ENCODE measurements around the gene NFASC. TPM values are rescaled to one million over a fixed set of nuclear protein-coding genes. Genes with fewer than 3 reads are reported as not detected.

The NFASC gene
- total and polyA plus RNA-seq, 4 experiments from 2014 or later, result not detected

GRCh38 chr1:204975568-204976235 is 105.0 kb downstream of the NFASC start:
- intact Hi-C loops (cut with micrococcal nuclease), result loop anchor here (1.0 kb wide), 1 partner anchor 86 kb away; no protein-coding TSS in a partner anchor
- Mint-ChIP-seq H3K4me1 (peaks cover 0 to 3% (median 0%) of the 10 kb centered on the region in 4 donors), H3K27me3 (peaks cover 15 to 37% of the 10 kb centered on the region in 2 donors), H3K4me3 (no peak overlapping the region), H3K27ac (no peak overlapping the region), H3K36me3 (no peaks in the 10 kb centered on the region), H3K9me3 (no peaks in the 10 kb centered on the region)
- peak in 4 of 5 donors; percentile 27 to 47 (median 31) for DNase-seq
- no peaks in the 10 kb centered on the region for H3K9me3 ChIP-seq (ENCODE audit: control insufficient read depth in 1 of 2, low read length in 2 of 2)
- no peak overlapping the region for H3K4me3 ChIP-seq (ENCODE audit: low read length in 2 of 2)
- H3K27me3 ChIP-seq (ENCODE audit: insufficient read depth, low read length), result no peaks in the 10 kb centered on the region
- no peaks in the 10 kb centered on the region for H3K4me1 ChIP-seq (ENCODE audit: insufficient read depth, low read length)
- CTCF ChIA-PET (ENCODE audit: partially characterized antibody), result interaction anchor here (0.8 to 7.5 kb wide), 8 partner anchors 8 to 286 kb away, joined by 3 to 73 read pairs (median 4); no protein-coding TSS in a partner anchor
- H3K27ac ChIP-seq (ENCODE audit: low read depth, low read length), result no peak overlapping the region
- H3K36me3 ChIP-seq (ENCODE audit: insufficient read depth, low read length), result no peaks in the 10 kb centered on the region
- POLR2A ChIA-PET (ENCODE audit: partially characterized antibody), result no interaction called here

- Mint-ChIP-seq H3K9me3 (no peaks in the 10 kb centered on the region), H3K27ac (no peak overlapping the region), H3K27me3 (peaks cover 12 to 32% of the 10 kb centered on the region in 2 donors), H3K4me3 (no peak overlapping the region), H3K4me1 (peaks cover 0 to 3% (median 0%) of the 10 kb centered on the region in 4 donors), H3K36me3 (no peaks in the 10 kb centered on the region)
- no peaks in the 10 kb centered on the region for H3K9me3 ChIP-seq (ENCODE audit: control insufficient read depth in 1 of 2, low read length in 2 of 2)
- no peaks in the 10 kb centered on the region for H3K4me1 ChIP-seq (ENCODE audit: insufficient read depth, low read length)
- intact Hi-C loops (cut with micrococcal nuclease), result no loop called here
- H3K27me3 ChIP-seq (ENCODE audit: insufficient read depth, low read length), result no peaks in the 10 kb centered on the region
- no peak for DNase-seq
- ChIA-PET CTCF (ENCODE audit: partially characterized antibody) (interaction anchor here (1.0 to 7.5 kb wide), 9 partner anchors 9 to 285 kb away, joined by 3 to 73 read pairs (median 4); no protein-coding TSS in a partner anchor), POLR2A (ENCODE audit: partially characterized antibody) (no interaction called here)
- H3K4me3 ChIP-seq (ENCODE audit: low read length in 2 of 2), result no peak overlapping the region
- no peaks in the 10 kb centered on the region for H3K36me3 ChIP-seq (ENCODE audit: insufficient read depth, low read length)
- no peak overlapping the region for H3K27ac ChIP-seq (ENCODE audit: low read depth, low read length)
Measured at GRCh38 chr1:204976646-204977045, 106.0 kb downstream of the NFASC start.

- Histone ChIP-seq H3K4me1 (ENCODE audit: insufficient read depth, low read length) (no peaks in the 10 kb centered on the region), H3K9me3 (ENCODE audit: control insufficient read depth in 1 of 2, low read length in 2 of 2) (no peaks in the 10 kb centered on the region), H3K36me3 (ENCODE audit: insufficient read depth, low read length) (no peaks in the 10 kb centered on the region), H3K27me3 (ENCODE audit: insufficient read depth, low read length) (no peaks in the 10 kb centered on the region), H3K4me3 (ENCODE audit: low read length in 2 of 2) (no peak overlapping the region), H3K27ac (ENCODE audit: low read depth, low read length) (no peak overlapping the region)
- peaks cover 11 to 31% of the 10 kb centered on the region in 2 donors for H3K27me3 Mint-ChIP-seq
- intact Hi-C loops (cut with micrococcal nuclease), result no loop called here
- ChIA-PET POLR2A (ENCODE audit: partially characterized antibody) (no interaction called here), CTCF (ENCODE audit: partially characterized antibody) (interaction anchor here (1.0 to 7.5 kb wide), 7 partner anchors 10 to 278 kb away, joined by 3 to 73 read pairs (median 4); no protein-coding TSS in a partner anchor)
- no peak overlapping the region for H3K4me3 Mint-ChIP-seq
- peaks cover 0 to 3% (median 0%) of the 10 kb centered on the region in 4 donors for H3K4me1 Mint-ChIP-seq
- no peaks in the 10 kb centered on the region for H3K36me3 Mint-ChIP-seq
- H3K27ac Mint-ChIP-seq, result peak overlapping the region in 1 of 7 donors; percentile 19
- no peak for DNase-seq
- no peaks in the 10 kb centered on the region for H3K9me3 Mint-ChIP-seq
Measured at GRCh38 chr1:204977318-204977717, 106.7 kb downstream of the NFASC start.

GRCh38 chr1:204978782-204979181 is 108.1 kb downstream of the NFASC start:
- no peaks in the 10 kb centered on the region for H3K36me3 ChIP-seq (ENCODE audit: insufficient read depth, low read length)
- Mint-ChIP-seq H3K27ac (no peak overlapping the region), H3K4me1 (peaks cover 0 to 5% (median 1%) of the 10 kb centered on the region in 4 donors), H3K4me3 (no peak overlapping the region), H3K36me3 (no peaks in the 10 kb centered on the region), H3K9me3 (no peaks in the 10 kb centered on the region), H3K27me3 (peaks cover 8 to 28% of the 10 kb centered on the region in 2 donors)
- H3K27ac ChIP-seq (ENCODE audit: low read depth, low read length), result no peak overlapping the region
- no peaks in the 10 kb centered on the region for H3K27me3 ChIP-seq (ENCODE audit: insufficient read depth, low read length)
- no peak for DNase-seq
- no peaks in the 10 kb centered on the region for H3K9me3 ChIP-seq (ENCODE audit: control insufficient read depth in 1 of 2, low read length in 2 of 2)
- H3K4me1 ChIP-seq (ENCODE audit: insufficient read depth, low read length), result no peaks in the 10 kb centered on the region
- ChIA-PET POLR2A (ENCODE audit: partially characterized antibody) (no interaction called here), CTCF (ENCODE audit: partially characterized antibody) (interaction anchor here (1.3 to 2.3 kb wide), 2 partner anchors 10 to 83 kb away, joined by 3 to 8 read pairs; no protein-coding TSS in a partner anchor)
- intact Hi-C loops (cut with micrococcal nuclease), result no loop called here
- H3K4me3 ChIP-seq (ENCODE audit: low read length in 2 of 2), result no peak overlapping the region

GRCh38 chr1:204979306-204979705 is 108.6 kb downstream of the NFASC start:
- peaks cover 0 to 5% (median 1%) of the 10 kb centered on the region in 4 donors for H3K4me1 Mint-ChIP-seq
- no peak overlapping the region for H3K4me3 ChIP-seq (ENCODE audit: low read length in 2 of 2)
- ChIA-PET POLR2A (ENCODE audit: partially characterized antibody) (no interaction called here), CTCF (ENCODE audit: partially characterized antibody) (interaction anchor here (1.0 to 2.3 kb wide), 4 partner anchors 10 to 84 kb away, joined by 3 to 8 read pairs (median 7); no protein-coding TSS in a partner anchor)
- no peak overlapping the region for H3K27ac ChIP-seq (ENCODE audit: low read depth, low read length)
- peaks cover 7 to 27% of the 10 kb centered on the region in 2 donors for H3K27me3 Mint-ChIP-seq
- no peak overlapping the region for H3K4me3 Mint-ChIP-seq
- no peaks in the 10 kb centered on the region for H3K27me3 ChIP-seq (ENCODE audit: insufficient read depth, low read length)
- H3K36me3 Mint-ChIP-seq, result no peaks in the 10 kb centered on the region
- intact Hi-C loops (cut with micrococcal nuclease), result no loop called here
- H3K9me3 ChIP-seq (ENCODE audit: control insufficient read depth in 1 of 2, low read length in 2 of 2), result no peaks in the 10 kb centered on the region
- no peak overlapping the region for H3K27ac Mint-ChIP-seq
- no peaks in the 10 kb centered on the region for H3K9me3 Mint-ChIP-seq
- no peak for DNase-seq
- H3K4me1 ChIP-seq (ENCODE audit: insufficient read depth, low read length), result no peaks in the 10 kb centered on the region
- H3K36me3 ChIP-seq (ENCODE audit: insufficient read depth, low read length), result no peaks in the 10 kb centered on the region

GRCh38 chr1:204979891-204980649 is 109.4 kb downstream of the NFASC start:
- H3K27me3 Mint-ChIP-seq, result peaks cover 7 to 23% of the 10 kb centered on the region in 2 donors

GRCh38 chr1:204980840-204981405 is 110.3 kb downstream of the NFASC start:
- no peaks in the 10 kb centered on the region for H3K9me3 Mint-ChIP-seq
- Histone ChIP-seq H3K27me3 (ENCODE audit: insufficient read depth, low read length) (no peaks in the 10 kb centered on the region), H3K9me3 (ENCODE audit: control insufficient read depth in 1 of 2, low read length in 2 of 2) (no peaks in the 10 kb centered on the region), H3K4me1 (ENCODE audit: insufficient read depth, low read length) (no peaks in the 10 kb centered on the region), H3K27ac (ENCODE audit: low read depth, low read length) (no peak overlapping the region), H3K36me3 (ENCODE audit: insufficient read depth, low read length) (no peaks in the 10 kb centered on the region), H3K4me3 (ENCODE audit: low read length in 2 of 2) (no peak overlapping the region)
- H3K4me3 Mint-ChIP-seq, result no peak overlapping the region
- ChIA-PET CTCF (ENCODE audit: partially characterized antibody) (interaction anchor here (1.3 to 2.3 kb wide), 2 partner anchors 81 to 274 kb away, joined by 3 to 8 read pairs; no protein-coding TSS in a partner anchor), POLR2A (ENCODE audit: partially characterized antibody) (no interaction called here)
- intact Hi-C loops (cut with micrococcal nuclease), result no loop called here
- DNase-seq, result no peak
- peaks cover 7 to 25% of the 10 kb centered on the region in 2 donors for H3K27me3 Mint-ChIP-seq
- no peak overlapping the region for H3K27ac Mint-ChIP-seq
- peaks cover 0 to 5% (median 1%) of the 10 kb centered on the region in 4 donors for H3K4me1 Mint-ChIP-seq
- no peaks in the 10 kb centered on the region for H3K36me3 Mint-ChIP-seq

More at GRCh38 chr1:204979891-204980649, 109.4 kb downstream of the NFASC start:
- no peak overlapping the region for H3K27ac ChIP-seq (ENCODE audit: low read depth, low read length)
- H3K36me3 ChIP-seq (ENCODE audit: insufficient read depth, low read length), result no peaks in the 10 kb centered on the region
- intact Hi-C loops (cut with micrococcal nuclease), result no loop called here
- no peaks in the 10 kb centered on the region for H3K27me3 ChIP-seq (ENCODE audit: insufficient read depth, low read length)
- Mint-ChIP-seq H3K4me1 (peaks cover 0 to 5% (median 1%) of the 10 kb centered on the region in 4 donors), H3K4me3 (no peak overlapping the region), H3K9me3 (no peaks in the 10 kb centered on the region), H3K36me3 (no peaks in the 10 kb centered on the region), H3K27ac (no peak overlapping the region)
- ChIA-PET POLR2A (ENCODE audit: partially characterized antibody) (no interaction called here), CTCF (ENCODE audit: partially characterized antibody) (interaction anchor here (1.0 to 2.3 kb wide), 5 partner anchors 9 to 275 kb away, joined by 3 to 8 read pairs (median 6); no protein-coding TSS in a partner anchor)
- no peaks in the 10 kb centered on the region for H3K9me3 ChIP-seq (ENCODE audit: control insufficient read depth in 1 of 2, low read length in 2 of 2)
- DNase-seq, result no peak
- H3K4me1 ChIP-seq (ENCODE audit: insufficient read depth, low read length), result no peaks in the 10 kb centered on the region
- H3K4me3 ChIP-seq (ENCODE audit: low read length in 2 of 2), result no peak overlapping the region
